Central memory CD8-positive, alpha-beta T cell (primary cell): ENCODE results near the gene BEAN1.
"Not testable (repeated sequence)": the region's sequence is repeated elsewhere in the genome, so short reads cannot be mapped to it uniquely, and the experiment has no call there.

Experiments used
- ATAC-seq: fragments of 150-1000 bp; cut with Tn5 transposase; replicated peaks from 2 replicates; pipeline ENCODE4 v1.10.0; 2022; ENCODE audit warnings: mild to moderate bottlenecking, moderate FRiP score, moderate number of reproducible peaks; ENCODE audit not compliant: poor library complexity, severe bottlenecking; ENCODE audit errors: extremely low read depth
- DNase-seq, 2 donors: peaks; one replicate each; pipeline ENCODE4 v3.0.0; 2021; ENCODE audit warnings: low spot score in 2 of 2
- H3K27ac Mint-ChIP-seq: one replicate; pipeline ENCODE4 v1.8.0; 2022; ENCODE audit warnings: low read depth, mild to moderate bottlenecking, moderate library complexity, mixed read lengths
- H3K27me3 Mint-ChIP-seq: one replicate; pipeline ENCODE4 v1.8.0; 2022; ENCODE audit warnings: mixed read lengths
- H3K36me3 Mint-ChIP-seq: one replicate; pipeline ENCODE4 v1.8.0; 2022; ENCODE audit warnings: mild to moderate bottlenecking, moderate library complexity, mixed read lengths; ENCODE audit not compliant: insufficient read depth
- H3K4me1 Mint-ChIP-seq: one replicate; pipeline ENCODE4 v1.8.0; 2022; ENCODE audit warnings: mixed read lengths
- H3K4me3 Mint-ChIP-seq: one replicate; pipeline ENCODE4 v1.8.0; 2022; ENCODE audit warnings: mild to moderate bottlenecking, moderate library complexity, mixed read lengths
- H3K9me3 Mint-ChIP-seq: one replicate; pipeline ENCODE4 v1.8.0; 2022; ENCODE audit warnings: mixed read lengths

BEAN1 gene

DNA sequence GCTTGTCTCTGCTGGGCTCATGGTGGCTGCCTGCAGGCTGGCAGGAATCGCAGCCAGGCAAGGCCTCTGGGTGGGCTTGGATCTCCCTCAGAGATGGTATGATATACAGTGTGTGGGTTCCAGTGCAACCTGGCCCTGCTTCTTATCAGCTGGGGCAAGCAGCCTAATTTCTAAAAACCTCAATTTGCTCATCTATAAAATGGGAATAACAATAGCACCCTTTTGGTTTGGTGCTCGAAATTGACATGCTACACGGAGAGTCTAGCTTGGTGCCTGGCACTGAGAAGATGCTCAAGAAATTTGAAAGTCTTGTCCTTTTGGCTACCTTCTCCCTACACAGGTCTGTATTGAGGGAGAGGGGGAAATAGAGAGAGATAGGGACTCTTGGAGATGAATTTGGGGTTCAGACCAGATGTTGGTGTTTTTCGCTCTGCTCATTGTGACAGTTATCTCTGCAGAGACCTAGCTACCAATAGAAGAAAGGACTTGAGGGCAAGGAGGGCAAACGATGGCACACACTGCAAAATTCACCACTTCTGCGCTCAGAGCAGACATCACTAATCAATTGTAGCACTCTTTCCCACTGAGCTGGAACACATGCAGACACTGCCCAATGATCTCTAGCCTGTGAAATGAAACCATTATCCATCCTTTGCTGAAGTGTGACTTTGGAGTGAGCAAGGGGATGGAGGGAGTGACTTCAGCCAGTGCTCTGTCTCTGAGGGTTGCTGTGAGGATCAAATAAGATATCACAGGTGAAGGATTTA, 15.6 kb downstream of the BEAN1 start:
- ATAC-seq (no peak), DNase-seq (no peak)
- Mint-ChIP-seq H3K4me3 (no peak overlapping the region), H3K27me3 (peaks cover 57% of the 10 kb centered on the region), H3K27ac (no peak overlapping the region), H3K4me1 (no peaks in the 10 kb centered on the region), H3K36me3 (no peaks in the 10 kb centered on the region), H3K9me3 (no peaks in the 10 kb centered on the region)

DNA sequence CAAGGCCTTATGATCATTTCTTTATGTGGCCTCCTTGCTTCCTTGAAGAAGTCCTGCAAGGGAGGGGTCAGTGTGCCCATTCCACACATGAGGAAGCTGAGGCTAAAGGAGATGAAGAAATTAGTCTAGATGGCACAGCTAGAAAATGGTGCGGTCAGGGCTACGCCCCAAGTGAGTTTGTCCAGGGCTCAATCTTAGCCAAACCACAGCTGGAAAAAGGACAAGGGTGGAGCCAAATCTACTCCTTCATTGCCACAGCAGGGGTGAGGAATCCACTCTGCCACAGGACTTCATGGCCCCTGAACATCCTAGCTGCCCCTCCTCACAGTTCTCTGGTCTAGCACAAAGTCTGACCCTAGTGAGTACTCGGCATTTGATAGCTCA, 16.2 kb downstream of the BEAN1 start:
- DNase-seq, result no peak
- peaks cover 51% of the 10 kb centered on the region for H3K27me3 Mint-ChIP-seq
- H3K4me3 Mint-ChIP-seq, result no peak overlapping the region
- H3K27ac Mint-ChIP-seq, result no peak overlapping the region
- no peaks in the 10 kb centered on the region for H3K9me3 Mint-ChIP-seq
- H3K36me3 Mint-ChIP-seq, result no peaks in the 10 kb centered on the region
- ATAC-seq, result no peak
- no peaks in the 10 kb centered on the region for H3K4me1 Mint-ChIP-seq

DNA sequence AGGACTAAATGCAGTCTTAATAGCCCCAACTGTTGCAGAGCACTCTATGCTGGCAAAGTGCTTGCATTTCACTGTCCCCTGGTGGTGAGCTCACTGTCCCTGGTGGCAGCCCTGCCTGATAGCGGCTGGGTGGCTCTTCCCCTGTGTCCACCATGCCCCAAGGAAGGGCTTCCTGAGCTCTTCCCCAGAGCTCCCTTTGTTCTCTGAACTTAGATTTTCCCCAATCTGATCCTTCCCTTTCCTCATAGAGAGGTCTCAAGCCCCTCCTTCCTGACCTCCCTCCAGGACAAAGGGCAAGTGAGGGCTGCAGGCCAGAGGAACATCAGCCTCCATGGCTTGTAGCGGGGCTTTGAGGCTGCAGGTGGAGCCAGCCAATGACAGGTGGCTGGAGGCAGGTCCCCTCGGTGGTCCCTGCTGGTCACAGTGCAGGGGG, 17.0 kb downstream of the BEAN1 start:
- no peak overlapping the region for H3K27ac Mint-ChIP-seq
- peaks cover 43% of the 10 kb centered on the region for H3K27me3 Mint-ChIP-seq
- H3K9me3 Mint-ChIP-seq, result no peaks in the 10 kb centered on the region
- no peaks in the 10 kb centered on the region for H3K36me3 Mint-ChIP-seq
- no peak for ATAC-seq
- H3K4me3 Mint-ChIP-seq, result no peak overlapping the region
- no peak for DNase-seq
- H3K4me1 Mint-ChIP-seq, result no peaks in the 10 kb centered on the region

DNA sequence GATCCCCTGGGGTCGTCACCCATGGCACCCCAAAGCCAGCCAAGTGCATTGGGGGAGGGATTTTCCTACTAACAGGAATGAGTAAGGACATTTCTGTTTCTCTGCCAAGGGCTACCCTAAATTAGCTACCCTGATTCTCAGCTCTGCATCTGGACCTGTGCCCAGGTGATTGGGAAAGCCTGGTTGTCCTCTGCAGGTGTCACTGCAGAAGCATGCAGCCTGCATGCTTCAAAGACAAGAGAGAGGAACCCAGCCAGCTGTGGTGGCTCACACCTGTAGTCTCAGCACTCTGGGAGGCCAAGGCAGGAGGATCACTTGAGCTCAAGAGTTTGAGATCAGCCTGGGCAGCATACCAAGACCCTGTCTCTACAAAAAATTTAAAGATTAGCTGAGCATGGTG, 19.6 kb downstream of the BEAN1 start:
- ATAC-seq (no peak), DNase-seq (no peak)
- H3K36me3 Mint-ChIP-seq, result no peaks in the 10 kb centered on the region
- H3K9me3 Mint-ChIP-seq, result no peaks in the 10 kb centered on the region
- no peak overlapping the region for H3K27ac Mint-ChIP-seq
- peaks cover 22% of the 10 kb centered on the region for H3K27me3 Mint-ChIP-seq
- H3K4me1 Mint-ChIP-seq, result no peaks in the 10 kb centered on the region
- no peak overlapping the region for H3K4me3 Mint-ChIP-seq

DNA sequence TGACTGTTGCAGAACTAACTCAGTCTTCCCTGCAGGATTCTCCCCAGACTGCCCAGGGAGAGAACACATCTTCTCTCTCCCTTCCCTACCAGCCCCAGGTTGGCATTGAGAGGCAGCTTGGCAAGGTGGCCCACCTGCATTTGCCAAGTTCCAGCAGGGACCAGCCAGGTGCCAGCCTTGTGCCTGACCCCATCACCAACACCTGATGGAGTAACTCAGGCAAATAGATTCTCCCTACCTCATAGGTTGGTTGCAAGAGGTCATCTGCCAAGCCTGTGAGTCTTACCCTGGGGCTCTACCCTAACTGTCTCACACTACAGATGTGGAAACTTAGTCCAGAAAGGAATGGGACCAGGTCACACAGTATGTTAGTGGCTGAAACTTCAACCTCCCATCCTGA, 20.4 kb downstream of the BEAN1 start:
- Mint-ChIP-seq H3K4me1 (no peaks in the 10 kb centered on the region), H3K27me3 (peaks cover 22% of the 10 kb centered on the region), H3K27ac (no peak overlapping the region), H3K36me3 (no peaks in the 10 kb centered on the region), H3K9me3 (no peaks in the 10 kb centered on the region), H3K4me3 (no peak overlapping the region)
- DNase-seq (no peak), ATAC-seq (no peak)

DNA sequence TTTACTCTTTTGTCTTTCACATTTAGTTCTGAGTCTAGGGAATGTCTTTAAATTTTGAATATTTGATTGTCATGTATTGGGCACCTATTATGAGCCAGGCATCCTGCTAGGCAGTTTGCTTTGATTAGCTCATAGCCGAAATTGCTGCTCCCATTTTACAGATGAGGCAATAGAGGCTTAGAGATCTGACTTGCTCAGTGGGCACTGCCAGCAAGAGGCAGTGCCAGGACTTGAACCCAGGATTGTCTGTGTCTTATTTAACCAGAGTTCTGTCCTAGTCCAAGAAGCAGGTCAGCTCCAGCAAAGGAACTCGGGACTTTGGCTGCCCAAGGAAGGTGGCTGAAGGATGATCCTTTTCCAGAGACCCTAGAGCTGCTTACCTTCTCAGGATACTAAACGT, 24.5 kb downstream of the BEAN1 start:
- H3K4me1 Mint-ChIP-seq, result no peaks in the 10 kb centered on the region
- no peak for ATAC-seq
- no peak for DNase-seq
- no peaks in the 10 kb centered on the region for H3K36me3 Mint-ChIP-seq
- H3K4me3 Mint-ChIP-seq, result no peak overlapping the region
- peaks cover under 1% of the 10 kb centered on the region for H3K27me3 Mint-ChIP-seq
- no peak overlapping the region for H3K27ac Mint-ChIP-seq
- no peaks in the 10 kb centered on the region for H3K9me3 Mint-ChIP-seq

DNA sequence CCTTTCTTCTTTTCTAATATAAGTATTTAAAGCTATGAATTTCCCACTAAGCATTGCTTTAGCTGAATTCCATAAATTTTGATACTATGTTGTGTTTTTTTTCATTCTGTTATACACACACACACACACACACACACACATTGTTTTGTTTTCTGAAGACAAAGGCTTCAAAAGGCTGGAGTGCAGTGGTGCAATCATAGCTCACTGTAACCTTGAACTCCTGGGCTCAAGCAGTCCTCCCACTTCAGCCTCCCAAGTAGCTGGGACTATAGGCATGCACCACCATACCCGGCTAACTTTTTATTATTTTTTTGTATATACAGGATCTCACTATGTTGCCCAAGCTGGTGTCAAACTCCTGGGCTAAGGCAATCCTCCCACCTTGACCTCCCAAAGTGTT, 26.1 kb downstream of the BEAN1 start:
- not testable (repeated sequence) for H3K27me3 Mint-ChIP-seq, DNase-seq, H3K4me1 Mint-ChIP-seq, ATAC-seq, H3K9me3 Mint-ChIP-seq, H3K27ac Mint-ChIP-seq, H3K36me3 Mint-ChIP-seq, H3K4me3 Mint-ChIP-seq

DNA sequence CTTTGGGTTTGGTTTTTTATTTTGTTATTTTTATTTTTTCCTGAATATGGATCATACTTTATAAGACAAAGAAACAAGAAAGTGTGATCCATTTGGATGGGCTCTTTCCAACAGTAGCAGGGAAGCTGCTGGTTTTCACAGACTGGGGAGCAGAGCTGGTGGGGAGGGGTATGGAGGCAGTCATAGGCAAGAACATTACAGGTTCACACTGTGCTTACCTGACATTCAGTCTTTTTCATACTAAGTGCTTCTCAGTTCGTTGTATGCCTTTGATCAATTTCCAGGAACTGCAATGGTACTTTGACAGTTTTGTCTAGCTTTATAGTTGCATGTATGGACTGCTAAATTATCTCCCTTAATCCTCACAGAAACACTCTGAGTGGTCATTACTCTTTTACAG, 27.7 kb downstream of the BEAN1 start:
- Mint-ChIP-seq H3K27me3 (peaks cover 18% of the 10 kb centered on the region), H3K36me3 (peaks cover 3% of the 10 kb centered on the region), H3K27ac (no peak overlapping the region), H3K4me3 (no peak overlapping the region), H3K9me3 (no peaks in the 10 kb centered on the region), H3K4me1 (no peaks in the 10 kb centered on the region)
- no peak for ATAC-seq
- DNase-seq, result no peak

DNA sequence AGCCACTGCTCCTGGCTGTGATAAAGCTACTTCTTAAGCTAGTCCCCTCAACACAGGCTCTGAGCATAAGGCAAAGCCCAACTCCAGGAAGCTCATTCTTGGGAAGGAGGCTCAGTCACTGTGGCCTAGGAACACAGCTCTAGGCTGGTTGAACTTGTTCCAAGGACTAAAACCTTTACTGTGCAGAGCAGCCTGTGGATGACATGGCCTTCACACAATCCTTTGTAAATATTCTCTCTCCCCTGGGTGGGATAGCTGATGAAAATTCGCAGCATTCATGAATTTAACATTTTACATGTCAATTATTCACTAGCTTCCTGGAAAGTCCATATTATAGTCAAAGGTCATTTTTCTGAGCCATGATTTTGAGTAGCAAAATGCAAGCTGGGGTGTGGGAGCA, 28.9 kb downstream of the BEAN1 start:
- Mint-ChIP-seq H3K27ac (no peak overlapping the region), H3K4me3 (no peak overlapping the region), H3K36me3 (peaks cover 3% of the 10 kb centered on the region), H3K9me3 (no peaks in the 10 kb centered on the region), H3K4me1 (no peaks in the 10 kb centered on the region), H3K27me3 (peaks cover 30% of the 10 kb centered on the region)
- no peak for DNase-seq
- ATAC-seq, result no peak

DNA sequence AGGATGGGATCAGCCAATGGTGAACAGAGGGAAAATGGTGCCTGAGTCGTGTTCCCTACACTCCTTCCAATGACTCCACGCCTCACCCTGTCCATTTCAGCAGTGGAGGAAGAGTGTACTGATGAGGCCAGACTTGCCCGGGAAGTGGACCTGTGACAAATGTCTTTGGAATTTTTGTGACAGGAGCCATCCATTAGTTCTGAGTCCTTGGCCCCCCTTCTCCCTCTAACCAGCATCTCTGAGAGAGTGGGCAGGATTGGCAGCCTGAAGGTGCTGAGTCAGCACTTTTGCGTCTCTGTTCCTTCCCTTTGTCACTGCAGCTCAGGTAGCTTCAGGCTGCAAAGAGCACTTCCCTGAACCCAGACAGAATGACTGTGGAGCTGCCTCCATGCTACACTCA, 30.8 kb downstream of the BEAN1 start:
- Mint-ChIP-seq H3K27ac (no peak overlapping the region), H3K27me3 (peaks cover 49% of the 10 kb centered on the region), H3K9me3 (no peaks in the 10 kb centered on the region), H3K4me3 (no peak overlapping the region), H3K4me1 (no peaks in the 10 kb centered on the region), H3K36me3 (peaks cover 3% of the 10 kb centered on the region)
- ATAC-seq (no peak), DNase-seq (no peak)

DNA sequence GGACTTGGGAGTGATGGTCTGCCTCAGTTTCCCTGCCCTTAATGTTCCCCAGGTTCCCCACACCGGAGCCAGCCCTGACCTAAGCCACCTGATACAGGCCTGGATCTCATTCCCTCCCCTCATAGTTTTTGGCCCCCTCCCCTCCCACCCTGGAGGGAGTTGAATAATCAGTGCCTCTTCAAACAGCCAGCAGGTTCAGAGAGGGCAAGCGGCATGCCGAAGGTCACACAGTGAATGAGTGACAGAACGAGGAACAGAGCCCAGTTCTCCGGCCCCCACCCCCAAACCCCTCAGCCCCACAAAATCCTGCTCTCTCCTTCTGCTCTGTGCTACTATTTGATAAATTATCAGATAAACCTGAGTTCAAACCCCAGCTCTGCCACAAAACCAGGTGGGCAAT, 31.2 kb downstream of the BEAN1 start:
- no peaks in the 10 kb centered on the region for H3K9me3 Mint-ChIP-seq
- ATAC-seq (no peak), DNase-seq (no peak)
- H3K27ac Mint-ChIP-seq, result no peak overlapping the region
- peaks cover 3% of the 10 kb centered on the region for H3K36me3 Mint-ChIP-seq
- H3K27me3 Mint-ChIP-seq, result peaks cover 53% of the 10 kb centered on the region
- no peaks in the 10 kb centered on the region for H3K4me1 Mint-ChIP-seq
- H3K4me3 Mint-ChIP-seq, result no peak overlapping the region

DNA sequence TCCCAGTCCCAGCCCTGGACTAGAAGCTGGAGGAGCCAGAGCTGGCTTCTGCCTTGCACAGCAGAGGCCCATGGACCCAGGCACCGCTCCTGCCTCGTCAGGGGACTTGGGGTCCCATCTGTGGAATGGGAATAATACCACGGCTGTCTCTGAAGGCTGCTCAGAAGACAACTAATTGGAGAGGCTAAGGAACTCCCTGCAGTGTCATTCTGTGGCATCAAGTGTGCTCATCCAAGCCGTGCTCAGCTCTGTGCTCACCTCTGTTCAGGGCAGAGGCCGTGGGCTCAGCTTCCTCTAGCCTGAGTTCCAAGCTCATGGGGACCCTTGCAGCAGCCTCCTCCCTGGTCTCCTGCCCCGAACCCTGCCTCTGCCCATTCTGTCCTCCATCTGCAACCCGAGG, 31.8 kb downstream of the BEAN1 start:
- ATAC-seq (no peak), DNase-seq (no peak)
- peaks cover 59% of the 10 kb centered on the region for H3K27me3 Mint-ChIP-seq
- H3K27ac Mint-ChIP-seq, result no peak overlapping the region
- H3K9me3 Mint-ChIP-seq, result no peaks in the 10 kb centered on the region
- peaks cover 3% of the 10 kb centered on the region for H3K36me3 Mint-ChIP-seq
- H3K4me1 Mint-ChIP-seq, result no peaks in the 10 kb centered on the region
- H3K4me3 Mint-ChIP-seq, result no peak overlapping the region

DNA sequence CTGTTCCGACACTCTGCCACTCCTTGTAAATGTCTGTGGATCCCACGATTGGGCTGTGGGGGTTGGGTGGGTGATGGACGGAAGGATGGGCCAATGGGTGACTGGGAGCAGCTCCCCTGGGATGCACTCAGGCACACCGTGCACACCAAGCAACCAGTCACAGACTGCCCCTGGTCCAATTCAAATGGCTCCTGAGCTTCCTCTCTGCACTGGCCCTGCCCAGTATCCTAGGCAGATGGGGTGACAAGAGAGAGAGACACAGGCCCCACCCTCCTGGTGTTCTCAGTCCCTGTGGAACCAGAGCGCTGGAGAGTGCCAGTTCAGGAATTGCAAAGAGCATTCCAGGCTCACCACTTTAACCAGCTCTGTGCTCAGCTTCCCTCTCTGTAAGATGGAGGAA, 32.8 kb downstream of the BEAN1 start:
- H3K27me3 Mint-ChIP-seq, result peaks cover 69% of the 10 kb centered on the region
- H3K9me3 Mint-ChIP-seq, result no peaks in the 10 kb centered on the region
- ATAC-seq (no peak), DNase-seq (no peak)
- no peaks in the 10 kb centered on the region for H3K4me1 Mint-ChIP-seq
- no peak overlapping the region for H3K4me3 Mint-ChIP-seq
- no peak overlapping the region for H3K27ac Mint-ChIP-seq
- peaks cover 3% of the 10 kb centered on the region for H3K36me3 Mint-ChIP-seq
